H1 (cell line): ENCODE measurements around the gene MINPP1. TPM values are rescaled to one million over a fixed set of nuclear protein-coding genes. Genes with fewer than 3 reads are reported as not detected.

Source experiments
- ATF2 ChIP-seq: IDR thresholded peaks from 2 replicates; pipeline ENCODE4 v1.6.1; 2012; ENCODE audit warnings: low read length, inconsistent platforms
- CHD2 ChIP-seq: IDR thresholded peaks from 2 replicates; pipeline ENCODE4 v1.6.1; 2012; ENCODE audit warnings: low read length, improper control_type of control experiment
- CHD7 ChIP-seq: fragments of 300-600 bp; sonication (generic); IDR thresholded peaks from 2 replicates; pipeline ENCODE4 v1.7.1; 2012; ENCODE audit warnings: low read length, moderate library complexity, mild to moderate bottlenecking, inconsistent platforms; ENCODE audit not compliant: insufficient replicate concordance
- E2F6 ChIP-seq: IDR thresholded peaks from 2 replicates; pipeline ENCODE4 v1.6.1; 2012; ENCODE audit warnings: inconsistent platforms
- POLR2A ChIP-seq, 2 experiments: IDR thresholded peaks; 1 replicate in 1 of 2; 2 replicates in 1 of 2; pipeline ENCODE4 v1.6.1; 2011; ENCODE audit warnings: low read depth in 2 of 2, low read length in 2 of 2, mild to moderate bottlenecking in 2 of 2; ENCODE audit errors: control extremely low read depth in 1 of 2
- TAF7 ChIP-seq: optimal IDR thresholded peaks from 2 replicates; pipeline ENCODE3; 2011; ENCODE audit warnings: low read depth, mild to moderate bottlenecking, inconsistent platforms, low read length, moderate library complexity, borderline replicate concordance
- TBP ChIP-seq: IDR thresholded peaks from 2 replicates; pipeline ENCODE4 v1.6.1; 2011; ENCODE audit warnings: low read depth, low read length, improper control_type of control experiment
- TEAD4 ChIP-seq: IDR thresholded peaks from 2 replicates; pipeline ENCODE4 v1.6.1; 2012; ENCODE audit warnings: low read depth, low read length, inconsistent platforms, mixed read lengths
- polyA plus RNA-seq, 7 experiments: library from polyadenylated mRNA; depleted of rRNA in 3 of 7; stranded (reverse) in 5 of 7; unstranded in 2 of 7; fragments of >200 nt in 5 of 7; fragments of 200-250 nt in 2 of 7; gene quantifications; 1 replicate in 5 of 7; 2 replicates in 1 of 7; 4 replicates in 1 of 7; pipeline versions ENCODE4 v1.2.1 to v1.2.3, GENCODE V29; 2011 to 2013; ENCODE audit warnings: missing spikeins in 2 of 7, mixed read lengths in 2 of 7
- total RNA-seq: library from RNA; stranded (reverse); fragmentation: NEBNext Ultra II Directional; extraction: Animal tissue kit (Norgen Biotek cat#: 25700); gene quantifications from 2 replicates; pipeline ENCODE4 v1.2.1, GENCODE V29; 2021

The MINPP1 gene
- total and polyA plus RNA-seq, 2 of the 8 experiments (the other 6 are each of a cell fraction or from before 2014, with no cell fraction given), result 13.6 to 27.2 TPM

GRCh38 chr10:87531908-87532622 lies 27.4 kb downstream of the MINPP1 start (continued):
- TF ChIP-seq CHD7 (no peak), ATF2 (no peak), TBP (no peak), TAF7 (no peak), TEAD4 (no peak), E2F6 (no peak), POLR2A (IDR thresholded peaks at IDR 0.05; ENCODE audit: control extremely low read depth in 1 of 2, low read depth in 2 of 2, low read length in 2 of 2) (no peak), CHD2 (no peak)
